AML-193 (cell line): ENCODE data around the gene KIAA0753.

ENCODE experiments used
- DNase-seq, 2 experiments: peaks; one replicate each; lab custom pipeline; 2025; lab: John Stamatoyannopoulos, UW

KIAA0753 gene

DNA sequence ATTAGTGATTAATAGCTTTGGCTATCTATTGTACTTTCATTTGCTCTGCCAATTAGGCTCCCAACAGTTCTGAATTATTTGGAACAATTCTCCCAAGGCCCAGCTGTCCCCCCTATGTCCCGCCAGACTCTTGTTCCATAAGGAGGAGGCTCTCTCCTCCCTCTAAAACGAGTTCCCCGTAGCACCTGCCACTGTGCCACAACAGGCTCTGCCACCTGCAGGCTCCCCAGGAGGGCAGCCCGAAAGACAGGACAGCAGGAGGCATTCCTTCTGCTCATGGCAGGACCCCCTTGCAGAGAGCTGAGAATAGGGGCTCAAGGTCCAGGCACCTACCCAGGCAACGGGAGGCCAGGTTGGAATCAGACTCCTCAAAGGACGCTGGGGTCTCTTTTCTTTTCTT, 93.2 kb downstream of the KIAA0753 start:
- DNase-seq = no peak

DNA sequence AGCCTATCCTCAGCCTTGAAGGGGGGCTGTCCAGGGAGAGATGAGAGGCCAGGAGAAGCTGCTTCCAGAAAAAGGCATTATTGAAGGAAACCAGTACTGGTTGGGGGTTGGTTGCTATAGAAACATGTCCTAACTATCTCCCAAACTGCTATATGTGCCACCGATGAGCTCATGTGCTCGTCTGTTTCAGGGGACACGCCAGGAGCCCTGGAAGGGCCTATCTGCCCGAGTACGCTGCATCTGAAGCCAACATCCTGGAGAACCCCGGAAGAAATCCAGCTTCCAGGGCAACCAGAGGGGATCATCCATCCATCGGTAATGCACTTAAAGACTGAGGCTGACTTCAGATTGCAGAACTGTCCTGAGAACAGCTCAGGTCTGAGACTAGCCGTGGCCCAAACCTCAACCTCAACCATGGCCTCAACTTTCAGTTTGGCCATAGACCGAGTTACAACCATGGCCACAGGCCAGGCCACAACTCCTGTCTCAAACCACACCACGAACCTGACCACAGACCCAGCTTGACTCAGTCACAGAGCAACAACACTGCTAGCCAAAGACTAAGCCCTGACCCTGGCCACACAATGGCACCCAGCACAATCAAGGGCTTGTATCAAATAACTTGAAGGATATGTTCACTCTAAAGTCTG, 94.3 kb downstream of the KIAA0753 start:
- no peak for DNase-seq

DNA sequence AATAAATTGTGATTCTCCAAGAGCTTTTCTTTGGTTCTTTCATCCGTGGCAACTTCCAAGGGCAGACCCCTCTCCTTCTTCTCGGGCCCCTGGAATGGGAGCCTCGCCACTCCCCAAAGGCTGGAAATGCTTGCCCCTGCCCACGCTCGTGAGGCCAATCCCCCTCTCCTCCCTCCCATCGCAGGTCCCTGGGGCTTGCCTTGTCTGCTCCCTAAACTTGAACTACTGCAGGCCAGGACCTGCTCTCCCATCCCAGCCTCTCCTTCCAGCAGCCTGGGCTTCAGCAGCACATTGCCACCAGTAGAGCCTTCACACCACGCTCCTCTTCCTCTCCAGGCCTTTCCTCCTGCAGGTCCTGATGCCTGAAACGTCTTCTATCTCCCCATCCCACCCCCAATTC, 95.2 kb downstream of the KIAA0753 start:
- no peak for DNase-seq

DNA sequence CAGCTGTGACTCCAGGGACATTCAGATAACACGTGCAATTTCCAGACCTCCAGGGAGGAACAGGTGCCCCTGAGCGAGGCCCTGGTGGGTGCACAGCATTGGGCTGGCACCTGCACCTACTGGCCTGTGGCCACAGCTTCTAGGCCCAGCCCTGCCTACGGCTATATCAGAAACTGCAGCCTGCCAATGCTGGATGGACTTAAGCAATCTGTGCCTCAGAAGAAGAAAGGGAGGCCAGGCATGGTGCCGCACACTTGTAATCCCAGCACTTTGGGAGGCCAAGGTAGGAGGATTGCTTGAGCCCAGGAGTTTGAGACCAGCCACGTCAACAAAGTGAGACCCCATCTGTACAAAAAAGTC, 96.5 kb downstream of the KIAA0753 start:
- no peak for DNase-seq

DNA sequence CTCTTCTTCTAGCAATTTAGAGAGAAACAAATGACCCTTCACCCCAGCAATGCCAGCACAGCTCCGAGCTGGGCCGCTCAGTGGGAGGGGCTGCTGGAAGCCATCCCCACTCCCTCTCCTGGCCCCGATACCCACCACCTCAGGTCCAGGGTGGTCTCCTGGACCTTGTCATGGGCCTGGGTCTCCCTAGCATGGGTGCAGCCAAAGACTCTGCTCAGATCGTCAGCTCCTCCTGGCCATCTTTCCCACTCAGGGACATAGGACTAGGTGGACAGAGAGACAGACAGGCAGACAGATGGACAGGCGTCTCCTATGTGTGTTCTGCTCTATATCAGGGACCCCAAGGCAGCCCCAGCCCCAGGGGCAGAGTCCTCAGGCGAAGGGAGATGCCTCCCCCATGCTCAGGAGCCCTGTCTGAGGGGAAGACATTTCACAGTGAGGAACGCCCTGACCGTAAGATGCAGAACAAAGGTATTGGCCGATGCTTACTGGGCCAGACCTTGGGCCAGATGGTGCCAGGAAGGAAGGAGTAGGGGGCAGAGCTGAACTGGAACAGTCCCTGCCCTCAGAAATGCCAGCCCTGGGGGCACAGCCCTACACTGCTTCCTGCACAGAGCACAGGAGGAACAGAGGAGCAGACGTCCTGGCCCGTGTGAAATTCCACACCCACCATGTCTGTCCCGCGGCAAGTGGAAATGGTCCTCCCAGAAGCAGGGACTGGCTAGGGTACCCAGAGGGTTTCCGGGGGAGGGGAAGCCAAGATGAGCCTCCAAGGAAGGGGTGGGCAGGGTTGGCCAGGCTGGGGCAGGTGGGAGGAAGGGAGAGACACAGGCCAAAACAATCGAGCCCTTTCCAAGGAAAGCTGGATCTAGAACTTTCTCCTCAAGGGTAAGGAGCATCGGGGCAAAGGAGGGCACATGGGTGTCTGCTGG, 97.2 kb downstream of the KIAA0753 start:
- no peak for DNase-seq

DNA sequence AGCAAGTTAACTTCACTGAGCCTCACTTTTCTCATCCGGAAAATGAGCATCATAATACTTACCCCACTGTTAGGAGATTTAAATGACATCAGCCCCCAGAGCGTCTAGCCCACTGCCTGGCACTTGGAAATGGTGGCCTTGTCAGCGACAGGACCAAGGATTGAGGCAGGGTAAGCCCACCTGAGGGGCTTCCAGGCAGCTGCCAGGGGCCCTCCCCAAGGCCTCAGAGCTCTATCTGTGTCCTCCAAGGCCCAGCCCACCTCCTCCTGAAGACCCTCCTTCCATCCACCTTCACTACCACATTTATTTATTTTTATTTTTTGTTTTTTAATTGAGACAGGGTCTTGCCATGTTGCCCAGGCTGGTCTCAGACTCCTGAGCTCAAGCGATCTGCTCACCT, 97.9 kb downstream of the KIAA0753 start:
- DNase-seq = no peak

DNA sequence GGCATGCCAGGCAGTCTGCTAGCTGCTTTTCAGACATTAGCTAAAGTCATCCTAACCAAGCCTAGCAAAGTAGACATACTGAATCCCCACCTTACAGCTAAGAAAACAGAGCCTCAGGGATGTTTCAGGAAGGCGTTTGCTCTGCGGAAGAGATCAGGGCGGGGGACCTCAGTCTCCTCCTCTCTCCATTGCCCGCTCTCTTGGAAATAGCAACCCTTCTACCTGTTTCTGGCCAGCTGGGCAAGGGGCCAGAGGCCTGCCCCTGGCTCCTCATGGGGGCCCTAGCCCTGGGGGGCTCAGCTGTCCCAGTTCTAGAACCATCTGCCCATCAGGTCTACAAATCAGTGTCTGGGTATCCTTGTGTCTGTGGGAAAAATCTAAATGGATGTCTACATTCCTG, 98.6 kb downstream of the KIAA0753 start:
- no peak for DNase-seq

DNA sequence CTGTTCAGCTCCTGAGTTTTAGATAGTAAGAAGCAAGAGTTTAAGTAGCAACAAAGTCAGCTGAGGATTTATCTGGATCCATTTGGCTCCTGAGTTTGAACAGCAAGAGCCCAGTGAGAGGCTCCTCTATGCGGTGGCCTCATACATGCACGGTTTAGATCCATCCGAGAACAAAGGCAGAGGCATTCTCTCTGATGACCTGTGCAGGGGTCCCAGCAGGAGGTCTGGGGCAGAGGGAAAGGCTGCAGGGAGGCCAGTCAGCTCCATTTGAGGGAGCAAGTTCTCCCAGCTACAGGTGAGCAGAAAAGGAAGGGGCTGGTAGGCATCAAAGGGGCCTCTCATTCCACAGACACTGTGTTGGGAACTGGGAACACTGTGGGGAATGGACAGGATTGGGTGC, 100.6 kb downstream of the KIAA0753 start:
- DNase-seq = no peak

DNA sequence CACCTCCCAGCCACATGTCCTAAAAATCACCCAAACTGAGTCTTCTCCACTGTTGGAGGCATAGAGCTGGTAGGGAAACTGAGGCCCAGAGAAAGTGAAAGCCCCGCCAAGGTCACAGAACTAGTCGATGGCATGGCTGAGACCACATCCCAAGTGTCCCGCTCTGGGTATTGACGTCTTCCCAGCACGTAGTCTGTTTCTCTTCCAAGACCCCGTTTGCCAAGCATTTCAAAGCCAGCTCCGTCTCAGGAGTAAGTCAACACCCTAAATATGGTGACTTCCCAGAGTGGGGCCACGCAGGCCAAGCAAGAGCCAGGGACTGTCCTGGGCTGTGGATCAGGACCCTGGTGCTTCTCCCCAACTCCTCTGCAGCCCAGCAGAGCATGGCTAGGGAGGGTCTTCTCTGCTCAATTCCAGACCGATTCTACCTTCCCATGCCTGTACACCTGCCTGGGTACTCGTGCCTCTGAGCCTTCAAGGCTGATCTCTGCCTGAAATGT, 103.9 kb downstream of the KIAA0753 start:
- DNase-seq = no peak

DNA sequence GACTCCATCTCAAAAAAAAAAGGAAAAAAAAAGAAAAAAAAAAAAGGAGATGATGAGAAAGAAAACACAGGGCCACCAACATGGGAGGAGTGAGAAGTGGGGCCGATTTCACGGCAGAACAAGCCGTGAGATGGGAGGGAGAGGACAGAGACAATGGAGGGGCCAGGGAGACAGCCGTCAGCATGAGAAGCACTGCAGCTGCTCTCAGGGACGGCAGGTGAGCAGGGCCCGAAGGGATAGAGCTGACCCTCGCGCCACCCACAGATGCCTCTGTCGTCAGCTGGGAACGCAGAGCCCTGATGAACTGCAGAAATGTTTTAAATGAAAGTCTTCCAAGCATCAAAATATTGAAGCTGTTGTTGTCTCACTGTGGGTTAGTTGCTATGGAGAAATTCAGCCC, 104.5 kb downstream of the KIAA0753 start:
- no peak for DNase-seq

DNA sequence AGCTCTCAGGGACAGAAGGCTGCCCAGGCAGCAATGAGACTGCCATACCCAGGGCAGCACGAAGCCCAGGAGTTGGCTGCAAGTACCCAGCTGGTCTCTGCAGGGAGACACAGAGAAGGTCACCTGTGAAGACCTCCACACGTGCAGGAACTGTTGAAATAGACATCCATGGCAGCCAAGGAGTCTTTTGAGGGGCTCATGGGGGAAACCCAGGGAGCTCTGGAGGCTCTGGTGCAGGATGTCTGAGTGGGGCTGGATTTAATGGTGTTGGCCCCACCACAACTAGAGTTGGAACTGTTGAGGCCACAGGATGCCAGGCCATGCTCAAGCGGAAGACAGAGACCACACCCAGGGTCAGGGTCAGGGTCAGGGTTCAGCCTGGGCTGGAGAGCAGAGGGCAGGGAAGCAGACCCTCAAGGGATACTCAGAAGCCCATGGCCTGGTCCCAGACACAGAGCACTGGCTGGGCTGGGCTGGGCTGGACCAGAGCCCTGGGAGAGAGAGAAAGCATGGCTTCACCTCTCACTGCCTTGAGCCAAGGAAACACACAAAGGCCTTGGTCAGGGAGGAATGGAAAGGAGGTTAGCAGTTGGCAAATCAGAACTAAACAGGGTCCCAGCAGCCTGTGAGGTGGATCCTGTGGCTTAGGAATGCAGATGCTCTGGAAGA, 105.5 kb downstream of the KIAA0753 start:
- DNase-seq = no peak

DNA sequence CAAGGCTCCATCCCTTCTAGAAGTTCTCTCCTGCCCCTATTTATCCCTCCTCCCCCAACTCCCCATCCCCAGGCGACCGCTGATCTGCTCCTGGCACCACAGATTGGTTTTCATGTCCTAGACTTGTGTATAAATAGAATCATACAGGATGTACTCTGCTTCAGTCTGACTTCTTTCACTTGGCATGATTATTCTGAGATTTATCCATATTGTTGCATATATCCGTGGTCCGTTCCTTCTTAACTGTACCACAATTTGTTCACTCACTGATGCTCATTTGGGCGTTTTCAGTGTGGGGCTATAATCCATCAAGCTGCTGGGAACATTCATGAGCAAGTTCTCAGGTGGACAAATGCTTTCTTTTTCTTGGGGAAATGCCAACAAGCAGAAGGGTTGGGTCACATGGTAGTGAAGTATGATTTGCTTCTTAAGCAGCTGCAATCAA, 108.0 kb downstream of the KIAA0753 start:
- no peak for DNase-seq

DNA sequence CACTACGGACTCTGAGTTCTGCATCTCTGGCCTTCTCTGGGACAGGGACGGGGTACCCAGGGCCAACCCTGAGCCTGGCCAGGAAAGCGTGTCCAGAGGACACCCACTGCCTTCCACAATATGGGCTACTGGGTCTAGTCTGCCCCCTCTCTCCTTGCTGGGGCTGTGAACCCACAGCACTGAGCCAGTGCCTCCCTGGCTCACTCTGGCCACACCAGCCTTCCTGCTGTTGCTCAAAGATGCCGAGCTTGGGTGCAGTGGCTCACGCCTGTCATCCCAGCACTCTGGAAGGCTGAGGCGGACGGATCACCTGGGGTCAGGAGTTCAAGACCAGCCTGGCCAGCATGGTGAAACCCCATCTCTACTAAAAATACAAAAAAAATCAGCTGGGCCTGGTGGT, 108.9 kb downstream of the KIAA0753 start:
- no peak for DNase-seq

DNA sequence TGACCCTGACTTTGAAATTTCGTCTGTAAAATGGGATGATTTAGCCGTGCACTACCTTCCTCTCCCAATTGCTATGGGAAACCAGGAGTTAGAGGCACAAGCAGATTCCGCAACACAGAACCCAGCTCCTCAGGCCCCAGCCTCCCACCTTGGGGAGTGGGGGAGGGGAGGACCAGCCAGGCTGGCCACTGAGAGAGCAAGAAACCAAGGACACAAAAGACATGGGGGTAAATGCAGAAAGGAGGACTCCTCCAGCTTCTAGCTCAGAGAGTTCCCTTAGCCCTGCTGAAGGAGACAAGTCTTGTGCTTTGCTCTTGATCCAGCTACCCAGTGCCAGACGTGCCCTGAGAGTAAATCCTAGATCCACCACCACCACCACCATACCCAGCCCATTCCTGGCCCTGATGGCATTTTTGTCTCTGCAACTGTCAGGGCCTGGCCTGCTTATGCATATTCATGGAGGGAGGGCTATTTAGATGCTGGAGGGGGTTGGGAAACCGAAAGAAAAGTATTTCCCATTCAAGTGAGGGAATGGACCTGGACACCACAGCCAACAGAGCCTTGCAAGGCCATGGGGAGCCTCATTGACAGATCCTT, 110.1 kb downstream of the KIAA0753 start:
- no peak for DNase-seq

DNA sequence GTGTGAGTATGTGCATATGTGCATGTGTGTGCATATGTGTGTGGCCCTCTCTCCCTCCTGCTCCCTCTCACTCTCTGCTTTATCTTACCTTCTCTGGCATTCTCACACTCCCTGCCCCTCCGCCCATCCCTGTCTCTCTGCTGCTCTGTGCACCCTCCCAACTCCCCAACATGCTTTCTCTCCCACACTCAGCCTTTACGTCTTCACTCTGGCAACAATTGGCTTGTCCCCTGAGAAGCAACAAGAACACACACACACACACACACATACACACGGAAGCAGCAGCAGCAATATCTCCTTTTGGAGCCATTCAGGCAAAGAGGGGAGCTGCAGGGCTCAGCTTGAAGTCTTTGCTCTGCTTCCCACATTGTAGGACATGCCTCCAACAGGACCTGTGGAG, 112.0 kb downstream of the KIAA0753 start:
- DNase-seq = no peak
